IMR-90 (cell line): ENCODE measurements around the gene UBE2K. TPM values are rescaled to one million over a fixed set of nuclear protein-coding genes. Genes with fewer than 3 reads are reported as not detected.
A peak's percentile ranks its signal among the peaks of the same experiment; 100 is the strongest.

Experiments used
- ATAC-seq: fragments of 200-7000 bp; cut with Tn5 transposase; 2 replicates; pipeline ENCODE4 v1.9.1; 2020; ENCODE audit warnings: low read depth, mild to moderate bottlenecking, moderate library complexity
- BruUV-seq: library from RNA; stranded (reverse); fragments of 400-500 nt; replicated peaks from 2 replicates; lab custom pipeline; 2021; lab: Mats Ljungman, UMichigan
- CTCF ChIA-PET: fragments of 300-600 bp; formaldehyde crosslinking; extraction: SDS; loops from one replicate; lab custom pipeline; 2021; ENCODE audit warnings: antibody characterized with exemption; lab: Yijun Ruan, JAX
- POLR2A ChIA-PET: fragments of 300-600 bp; sonication (Branson Sonifier 250); formaldehyde crosslinking; loops from one replicate; lab custom pipeline; 2022; ENCODE audit warnings: antibody characterized with exemption; ENCODE audit not compliant: unreplicated experiment; lab: Charles Lee
- DNase-seq: peaks from one replicate; pipeline ENCODE4 v3.0.0; 2013
- H2AFZ ChIP-seq: replicated peaks from 2 replicates; pipeline ENCODE3; 2013; ENCODE audit warnings: low read length, mild to moderate bottlenecking; ENCODE audit not compliant: poor library complexity
- H2AK5ac ChIP-seq: 2 replicates; pipeline ENCODE4 v1.6.1; 2013; ENCODE audit warnings: low read depth, low read length, inconsistent platforms
- H2AK9ac ChIP-seq: replicated peaks from 2 replicates; pipeline ENCODE3; 2013; ENCODE audit warnings: mild to moderate bottlenecking, low read depth, low read length, moderate library complexity; ENCODE audit not compliant: poor library complexity
- H2BK120ac ChIP-seq: 2 replicates; pipeline ENCODE4 v1.6.1; 2013; ENCODE audit warnings: low read depth, low read length, inconsistent platforms
- H2BK15ac ChIP-seq: 3 replicates; pipeline ENCODE4 v1.6.1; 2013; ENCODE audit warnings: low read depth, low read length, inconsistent platforms
- H2BK20ac ChIP-seq: 2 replicates; pipeline ENCODE4 v1.6.1; 2013; ENCODE audit warnings: low read depth, mild to moderate bottlenecking, inconsistent platforms, low read length, moderate library complexity
- H2BK5ac ChIP-seq: 2 replicates; pipeline ENCODE4 v1.6.1; 2013; ENCODE audit warnings: mild to moderate bottlenecking, low read depth, low read length, inconsistent platforms; ENCODE audit not compliant: poor library complexity, severe bottlenecking
- H3K14ac ChIP-seq: replicated peaks from 2 replicates; pipeline ENCODE4 v1.6.1; 2013; ENCODE audit warnings: low read depth, low read length, inconsistent platforms
- H3K18ac ChIP-seq: 2 replicates; pipeline ENCODE4 v1.6.1; 2013; ENCODE audit warnings: low read depth, low read length, control low read depth
- H3K23ac ChIP-seq: 2 replicates; pipeline ENCODE4 v1.6.1; 2013; ENCODE audit warnings: low read depth, low read length, inconsistent platforms
- H3K27ac ChIP-seq: 2 replicates; pipeline ENCODE4 v1.5.1; 2013; ENCODE audit warnings: mild to moderate bottlenecking, control low read depth, low read length; ENCODE audit not compliant: insufficient read depth
- H3K27me3 ChIP-seq: 2 replicates; pipeline ENCODE4 v1.6.1; 2013; ENCODE audit warnings: low read length; ENCODE audit not compliant: control insufficient read depth, insufficient read depth
- H3K36me3 ChIP-seq: 2 replicates; pipeline ENCODE4 v1.6.1; 2013; ENCODE audit warnings: low read length, mixed read lengths; ENCODE audit not compliant: control insufficient read depth, insufficient read depth
- H3K4ac ChIP-seq: 2 replicates; pipeline ENCODE4 v1.6.1; 2013; ENCODE audit warnings: low read depth, low read length, inconsistent platforms
- H3K4me1 ChIP-seq: 2 replicates; pipeline ENCODE4 v1.6.1; 2013; ENCODE audit warnings: low read length, mixed read lengths; ENCODE audit not compliant: control insufficient read depth, insufficient read depth
- H3K4me2 ChIP-seq: 2 replicates; pipeline ENCODE4 v1.6.1; 2013; ENCODE audit warnings: low read depth, mild to moderate bottlenecking, control low read depth, low read length, moderate library complexity
- H3K4me3 ChIP-seq: 2 replicates; pipeline ENCODE4 v1.5.1; 2013; ENCODE audit warnings: low read depth, mild to moderate bottlenecking, control low read depth, low read length, moderate library complexity; ENCODE audit not compliant: insufficient read depth
- H3K56ac ChIP-seq: 2 replicates; pipeline ENCODE4 v1.6.1; 2013; ENCODE audit warnings: low read length, inconsistent platforms; ENCODE audit not compliant: insufficient read depth; ENCODE audit errors: extremely low read depth
- H3K79me1 ChIP-seq, 2 experiments: 2 replicates each; pipeline ENCODE4 v1.6.1; 2013; ENCODE audit warnings: low read length in 2 of 2, inconsistent platforms in 1 of 2, low read depth in 1 of 2
- H3K9ac ChIP-seq: 2 replicates; pipeline ENCODE4 v1.6.1; 2013; ENCODE audit warnings: low read depth, low read length, control low read depth
- H3K9me1 ChIP-seq: 2 replicates; pipeline ENCODE4 v1.6.1; 2013; ENCODE audit warnings: low read length, inconsistent platforms; ENCODE audit not compliant: insufficient read depth
- H3K9me3 ChIP-seq: 2 replicates; pipeline ENCODE4 v1.6.1; 2013; ENCODE audit warnings: low read length; ENCODE audit not compliant: control insufficient read depth, insufficient read depth
- H4K20me1 ChIP-seq: 2 replicates; pipeline ENCODE4 v1.6.1; 2013; ENCODE audit warnings: low read length, inconsistent platforms; ENCODE audit not compliant: insufficient read depth
- H4K5ac ChIP-seq: 2 replicates; pipeline ENCODE4 v1.6.1; 2013; ENCODE audit warnings: mild to moderate bottlenecking, low read depth, low read length, control low read depth
- H4K8ac ChIP-seq, 2 experiments: 2 replicates each; pipeline ENCODE4 v1.6.1; 2013; ENCODE audit warnings: low read depth in 2 of 2, low read length in 2 of 2, control low read depth in 1 of 2, inconsistent platforms in 1 of 2
- H4K91ac ChIP-seq: 2 replicates; pipeline ENCODE4 v1.6.1; 2013; ENCODE audit warnings: low read depth, low read length, inconsistent platforms; ENCODE audit not compliant: insufficient read depth
- CEBPB ChIP-seq: IDR thresholded peaks from 2 replicates; pipeline ENCODE4 v1.6.1; 2012; ENCODE audit warnings: low read depth, low read length, improper control_type of control experiment
- MAFK ChIP-seq: IDR thresholded peaks from 2 replicates; pipeline ENCODE4 v1.6.1; 2012; ENCODE audit warnings: low read depth, low read length, improper control_type of control experiment
- MAZ ChIP-seq: IDR thresholded peaks from 2 replicates; pipeline ENCODE4 v1.6.1; 2012; ENCODE audit warnings: low read depth, mild to moderate bottlenecking, low read length, improper control_type of control experiment, moderate library complexity, borderline replicate concordance
- NFE2L2 ChIP-seq: fragments of 150-350 bp; IDR thresholded peaks from 2 replicates; pipeline ENCODE4 v1.6.1; 2016; ENCODE audit warnings: low read depth, mild to moderate bottlenecking, low read length
- RAD21 ChIP-seq: IDR thresholded peaks from 2 replicates; pipeline ENCODE4 v1.6.1; 2012; ENCODE audit warnings: low read length, improper control_type of control experiment
- RFX5 ChIP-seq: IDR thresholded peaks from 2 replicates; pipeline ENCODE4 v1.8.0; 2012; ENCODE audit warnings: low read depth, mild to moderate bottlenecking, low read length, moderate library complexity
- WGBS, 2 experiments: methylation state at CpG; one replicate each; pipeline versions ENCODE4 v1.1.5 to v1.1.7; 2013; ENCODE audit warnings: missing lambda C conversion rate in 2 of 2; ENCODE audit not compliant: insufficient read length in 1 of 2; ENCODE audit errors: extremely low coverage in 2 of 2; 5-methylcytosine and 5-hydroxymethylcytosine counted together
- dilution Hi-C: fragments of 300-500 bp; cut with HindIII; formaldehyde crosslinking; loops from one replicate; pipeline ENCODE4 v1.14.3; 2018; ENCODE audit warnings: low sequenced_read_pairs; ENCODE audit not compliant: unreplicated experiment
- in situ Hi-C: fragments of 300-500 bp; cut with MboI; formaldehyde crosslinking; loops from 3 replicates; pipeline ENCODE4 v1.14.3; 2019; ENCODE audit warnings: low sequenced_read_pairs, inconsistent platforms, mixed read lengths
- intact Hi-C: fragments of 100-400 bp; cut with micrococcal nuclease; formaldehyde crosslinking; loops from 2 replicates; pipeline ENCODE4 v1.10.0; 2022
- polyA plus RNA-seq, 3 experiments: library from polyadenylated mRNA; depleted of rRNA; stranded (reverse); fragments of >200 nt; gene quantifications; 2 replicates each; pipeline ENCODE4 v1.2.3, GENCODE V29; 2012; ENCODE audit warnings: low replicate concordance in 1 of 3
- total RNA-seq: library from RNA; depleted of rRNA; stranded (reverse); fragments of >200 nt; gene quantifications from 2 replicates; pipeline ENCODE4 v1.2.3, GENCODE V29; 2012
- TF ChIP-seq, protein P1 (sequence below): fragments of 150-350 bp; IDR thresholded peaks from 2 replicates; pipeline ENCODE4 v1.6.1; 2016; ENCODE audit warnings: low read depth, mild to moderate bottlenecking, low read length, moderate library complexity, borderline replicate concordance

The UBE2K gene
- total and polyA plus RNA-seq, 2 of the 4 experiments (the other 2 are of a cell fraction), result 17.7 to 44.8 TPM

DNA sequence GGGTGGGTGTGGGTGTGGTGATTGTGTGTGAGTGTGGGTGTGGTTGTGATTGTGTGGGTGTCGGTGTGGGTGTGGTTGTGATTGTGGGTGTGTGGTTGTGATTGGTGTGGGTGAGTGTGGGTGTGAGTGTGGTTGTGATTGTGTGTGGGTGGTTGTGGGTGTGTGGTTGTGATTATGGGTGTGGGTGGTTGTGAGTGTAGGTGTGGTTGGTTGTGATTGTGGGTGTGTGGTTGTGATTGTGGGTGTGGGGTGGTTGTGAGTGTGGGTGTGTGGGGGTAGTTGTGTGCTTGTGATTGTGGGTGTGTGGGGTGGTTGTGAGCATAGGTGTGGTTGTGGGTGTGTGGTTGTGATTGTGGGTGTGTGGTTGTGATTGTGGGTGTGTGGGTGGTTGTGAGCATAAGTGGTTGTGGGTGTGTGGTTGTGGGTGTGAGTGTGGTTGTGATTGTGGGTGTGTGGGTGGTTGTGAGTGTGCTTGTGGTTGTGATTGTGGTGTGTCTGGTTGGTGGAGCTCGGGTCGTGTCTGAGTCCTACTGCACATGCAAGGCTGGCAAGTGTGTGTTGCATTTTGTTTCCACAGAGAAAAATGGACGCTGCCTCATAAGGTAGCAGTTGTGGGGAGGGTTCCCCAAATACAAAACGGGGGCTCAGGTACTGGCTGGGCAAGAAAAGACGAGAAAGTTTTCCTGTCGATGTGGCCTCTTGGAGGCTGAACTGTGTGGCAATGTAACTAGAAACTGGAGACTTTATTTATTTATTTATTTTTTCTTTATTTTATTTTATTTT is 116.7 kb downstream of the UBE2K start:
- peak; percentile 25 for DNase-seq
- in situ Hi-C loops (no loop called here), intact Hi-C loops (no loop called here), dilution Hi-C loops (no loop called here)
- H4K91ac ChIP-seq, result no peak overlapping the region
- no peak overlapping the region for H3K9ac ChIP-seq
- H2BK120ac ChIP-seq, result no peak overlapping the region
- no peak overlapping the region for H3K56ac ChIP-seq
- H3K4me3 ChIP-seq, result no peak overlapping the region
- peaks cover 7% of the 10 kb centered on the region; the same call in 1 of the 2 replicates for H3K9me1 ChIP-seq
- BruUV-seq, result no TSS peak
- H2AK9ac ChIP-seq, result no peak overlapping the region
- H2BK15ac ChIP-seq, result no peak overlapping the region
- H3K79me1 ChIP-seq, result no peaks in the 10 kb centered on the region
- peak overlapping the region; percentile 78 for H2BK5ac ChIP-seq
- no peak overlapping the region for H4K5ac ChIP-seq
- no peak for ATAC-seq
- no peaks in the 10 kb centered on the region for H3K27me3 ChIP-seq
- H3K4me1 ChIP-seq, result no peaks in the 10 kb centered on the region
- no peaks in the 10 kb centered on the region for H3K36me3 ChIP-seq
- H2BK20ac ChIP-seq, result no peak overlapping the region
- H2AK5ac ChIP-seq, result peak overlapping the region; percentile 50; the same call in 1 of the 2 replicates
- no peak overlapping the region for H3K27ac ChIP-seq
- no peak for TF ChIP-seq RAD21
- 0 out of 2 replicates have a peak, but pooled peaks have one; percentile 8 for TF ChIP-seq CEBPB
- TF ChIP-seq MAZ, result no peak
- no peak for TF ChIP-seq MAFK
- TF ChIP-seq NFE2L2, result no peak
- TF ChIP-seq RFX5, result no peak
- TF ChIP-seq, protein P1, sequence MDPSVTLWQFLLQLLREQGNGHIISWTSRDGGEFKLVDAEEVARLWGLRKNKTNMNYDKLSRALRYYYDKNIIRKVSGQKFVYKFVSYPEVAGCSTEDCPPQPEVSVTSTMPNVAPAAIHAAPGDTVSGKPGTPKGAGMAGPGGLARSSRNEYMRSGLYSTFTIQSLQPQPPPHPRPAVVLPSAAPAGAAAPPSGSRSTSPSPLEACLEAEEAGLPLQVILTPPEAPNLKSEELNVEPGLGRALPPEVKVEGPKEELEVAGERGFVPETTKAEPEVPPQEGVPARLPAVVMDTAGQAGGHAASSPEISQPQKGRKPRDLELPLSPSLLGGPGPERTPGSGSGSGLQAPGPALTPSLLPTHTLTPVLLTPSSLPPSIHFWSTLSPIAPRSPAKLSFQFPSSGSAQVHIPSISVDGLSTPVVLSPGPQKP, result no peak
- ChIA-PET POLR2A (no interaction called here), CTCF (no interaction called here)
- no peak overlapping the region for H3K4me2 ChIP-seq
- H3K23ac ChIP-seq, result no peak overlapping the region
- H3K18ac ChIP-seq, result no peak overlapping the region
- H4K8ac ChIP-seq, result 0 out of 4 replicates have a peak overlapping the region, but pooled peaks of 1 of the 2 experiments have one; percentile 2
- no peaks in the 10 kb centered on the region for H3K9me3 ChIP-seq
- no peak overlapping the region for H2AFZ ChIP-seq
- no peak overlapping the region for H3K14ac ChIP-seq
- no peaks in the 10 kb centered on the region; the same call in 1 of the 2 replicates for H4K20me1 ChIP-seq
- WGBS, 2 experiments, result 100% methylated on average over 1 of the region's 7 CpGs; no CpG with 5 or more reads in 1 of the 2 experiments
- H3K4ac ChIP-seq, result no peak overlapping the region
